Testis (tissue), 3 donors: Measurements from ENCODE around the gene INTS2. TPM values are rescaled to one million over a fixed set of nuclear protein-coding genes. Genes with fewer than 3 reads are reported as not detected.
"Not testable (repeated sequence)": the region's sequence is repeated elsewhere in the genome, so short reads cannot be mapped to it uniquely, and the experiment has no call there.

Source experiments
- DNase-seq: peaks from one replicate; pipeline ENCODE4 v3.0.0-alpha.2; 2019
- H3K27ac ChIP-seq, 2 donors: fragments of 200-600 bp; sonication (generic); one replicate each; pipeline ENCODE4 v1.5.1; 2019
- H3K27me3 ChIP-seq: fragments of 200-600 bp; sonication (generic); one replicate; pipeline ENCODE4 v1.5.1; 2019
- H3K36me3 ChIP-seq: fragments of 200-600 bp; sonication (generic); one replicate; pipeline ENCODE4 v1.5.1; 2017; ENCODE audit warnings: low read depth; ENCODE audit errors: missing control alignments
- H3K4me1 ChIP-seq: fragments of 200-600 bp; sonication (generic); one replicate; pipeline ENCODE4 v1.5.1; 2019
- H3K4me3 ChIP-seq, 2 donors: fragments of 200-600 bp; sonication (generic); one replicate each; pipeline ENCODE4 v1.5.1; 2017 to 2019
- H3K9me3 ChIP-seq: fragments of 200-600 bp; sonication (generic); one replicate; pipeline ENCODE4 v1.5.1; 2017
- CTCF ChIP-seq, 3 experiments: fragments of 450-650 bp in 2 of 3; fragments of 200-600 bp in 1 of 3; sonication (generic) in 1 of 3; IDR thresholded peaks; one replicate each; pipeline ENCODE4 v1.5.1; 2016 to 2019; ENCODE audit warnings: antibody characterized with exemption in 3 of 3, mild to moderate bottlenecking in 2 of 3, moderate library complexity in 1 of 3
- POLR2A ChIP-seq: fragments of 450-650 bp; IDR thresholded peaks from one replicate; pipeline ENCODE4 v1.6.1; 2017; ENCODE audit warnings: antibody characterized with exemption, mild to moderate bottlenecking, moderate library complexity
- WGBS, 2 donors: methylation state at CpG; one replicate each; pipeline ENCODE4 v1.1.5; 2018; 5-methylcytosine and 5-hydroxymethylcytosine counted together
- intact Hi-C: fragments of 100-400 bp; cut with DNase I; formaldehyde crosslinking; loops from one replicate; pipeline ENCODE4 v1.15.1; 2023; ENCODE audit warnings: low total_unique reads
- polyA plus RNA-seq: library from polyadenylated mRNA; stranded (reverse); fragments of 350-450 nt; fragmentation: Illumina TruSeq; extraction: RNeasy Lipid Tissue Mini Kit (QIAGEN cat#74804); gene quantifications from one replicate; pipeline ENCODE4 v1.2.3, GENCODE V29; 2014; ENCODE audit warnings: low read depth, low replicate concordance; ENCODE audit not compliant: insufficient read depth
- total RNA-seq, 2 donors: library from RNA; depleted of rRNA; stranded (reverse); fragments of >200 nt; gene quantifications; one replicate each; pipeline ENCODE4 v1.2.3, GENCODE V29; 2016

INTS2 gene
- total and polyA plus RNA-seq, 3 donors from 2014 or later, result 9.6 to 28.1 (median 25.7) TPM

GRCh38 chr17:61897548-61898180 is 30.1 kb downstream of the INTS2 start:
- Histone ChIP-seq H3K27ac (no peak overlapping the region), H3K9me3 (no peaks in the 10 kb centered on the region), H3K4me1 (no peaks in the 10 kb centered on the region), H3K27me3 (no peaks in the 10 kb centered on the region), H3K4me3 (no peak overlapping the region), H3K36me3 (no peaks in the 10 kb centered on the region)
- intact Hi-C loops, result no loop called here
- no peak for DNase-seq
- WGBS, 2 donors, result 96 to 97% methylated on average over 2 of the region's 2 CpGs
- TF ChIP-seq CTCF (IDR thresholded peaks at IDR 0.05) (no peak), POLR2A (no peak)

GRCh38 chr17:61895391-61895790 is 32.4 kb downstream of the INTS2 start:
- Histone ChIP-seq H3K36me3 (no peaks in the 10 kb centered on the region), H3K4me3 (no peak overlapping the region), H3K27me3 (no peaks in the 10 kb centered on the region), H3K9me3 (no peaks in the 10 kb centered on the region), H3K4me1 (no peaks in the 10 kb centered on the region), H3K27ac (no peak overlapping the region)
- 44 to 46% methylated on average over 2 of the region's 2 CpGs for WGBS, 2 donors
- TF ChIP-seq POLR2A (no peak), CTCF (IDR thresholded peaks at IDR 0.05) (no peak)
- DNase-seq, result no peak
- intact Hi-C loops, result no loop called here

- H3K27me3 ChIP-seq, DNase-seq, H3K36me3 ChIP-seq, H3K9me3 ChIP-seq, H3K27ac ChIP-seq, intact Hi-C loops, H3K4me1 ChIP-seq, H3K4me3 ChIP-seq: not testable (repeated sequence)
- 81 to 87% methylated on average over 5 of the region's 5 CpGs for WGBS, 2 donors
Measured at GRCh38 chr17:61894310-61894709, 33.5 kb downstream of the INTS2 start.

GRCh38 chr17:61887733-61888132 is 40.0 kb downstream of the INTS2 start:
- intact Hi-C loops, H3K9me3 ChIP-seq, H3K27ac ChIP-seq, H3K4me3 ChIP-seq, H3K36me3 ChIP-seq, H3K27me3 ChIP-seq, H3K4me1 ChIP-seq, DNase-seq: not testable (repeated sequence)
- 96% methylated on average over 6 of the region's 6 CpGs for WGBS, 2 donors

GRCh38 chr17:61885865-61886264 is 41.9 kb downstream of the INTS2 start:
- H3K4me3 ChIP-seq, H3K27me3 ChIP-seq, H3K27ac ChIP-seq, intact Hi-C loops, H3K4me1 ChIP-seq, DNase-seq, H3K36me3 ChIP-seq, H3K9me3 ChIP-seq: not testable (repeated sequence)
- WGBS, 2 donors, result 94 to 98% methylated on average over 8 of the region's 8 CpGs

- Histone ChIP-seq H3K4me1 (no peaks in the 10 kb centered on the region), H3K4me3 (no peak overlapping the region), H3K36me3 (no peaks in the 10 kb centered on the region), H3K27me3 (no peaks in the 10 kb centered on the region), H3K9me3 (no peaks in the 10 kb centered on the region), H3K27ac (no peak overlapping the region)
- no peak for TF ChIP-seq POLR2A
- no peak for TF ChIP-seq CTCF (IDR thresholded peaks at IDR 0.05)
- intact Hi-C loops, result no loop called here
- no peak for DNase-seq
- WGBS, 2 donors, result 93 to 94% methylated on average over 3 of the region's 3 CpGs
Measured at GRCh38 chr17:61884864-61885263, 42.9 kb downstream of the INTS2 start.
